Neuron (in vitro differentiated cells): ENCODE data around the gene SPINK2.

Experiments
- H2AFZ ChIP-seq: one replicate; pipeline ENCODE4 v1.6.1; 2013; ENCODE audit warnings: low read depth, mild to moderate bottlenecking, inconsistent platforms, low read length, moderate library complexity
- H3K27me3 ChIP-seq: one replicate; pipeline ENCODE4 v1.6.1; 2013; ENCODE audit warnings: low read length; ENCODE audit not compliant: insufficient read depth
- H3K36me3 ChIP-seq: one replicate; pipeline ENCODE4 v1.6.1; 2013; ENCODE audit warnings: low read length; ENCODE audit not compliant: insufficient read depth
- H3K4me1 ChIP-seq: one replicate; pipeline ENCODE4 v1.6.1; 2013; ENCODE audit warnings: low read length; ENCODE audit not compliant: insufficient read depth
- H3K4me3 ChIP-seq: 2 replicates; pipeline ENCODE4 v1.5.1; 2013; ENCODE audit warnings: mild to moderate bottlenecking, low read length, moderate library complexity
- H3K9me3 ChIP-seq: one replicate; pipeline ENCODE4 v1.6.1; 2013; ENCODE audit warnings: low read length

SPINK2 gene

DNA sequence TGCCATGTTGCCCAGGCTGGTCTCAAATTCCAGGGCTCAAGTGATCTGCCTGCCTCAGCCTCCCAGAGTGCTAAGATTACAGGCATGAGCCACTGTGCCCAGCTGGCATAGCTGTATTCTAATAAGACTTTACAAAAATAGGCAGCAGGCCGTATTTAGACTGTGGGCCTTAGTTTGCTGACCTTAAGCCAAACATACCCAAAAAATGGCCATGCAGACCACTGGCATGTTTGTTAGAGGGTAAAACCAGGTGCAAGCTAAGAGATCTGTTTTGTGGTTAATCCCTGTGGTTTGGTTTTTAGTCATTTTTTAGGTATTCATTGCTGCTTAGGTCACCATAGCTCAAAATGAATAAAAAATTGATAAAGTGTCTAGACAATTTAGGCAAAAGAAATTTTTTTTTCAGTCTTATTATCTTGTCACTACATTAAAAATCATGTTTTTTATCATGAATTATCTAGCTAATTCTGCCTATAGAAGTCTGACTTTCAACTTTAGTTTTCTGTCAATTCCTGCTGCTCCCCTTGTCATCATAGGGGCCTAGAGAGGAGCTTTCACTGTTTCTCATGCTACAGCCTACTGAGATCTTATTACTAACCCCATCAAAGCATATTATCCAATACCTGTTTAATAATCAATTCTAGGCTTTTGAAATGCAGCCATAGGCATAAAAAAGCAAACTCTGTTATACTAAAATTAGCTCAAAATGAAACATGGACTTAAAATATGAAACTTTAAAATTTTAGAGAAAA lies 7.5 kb upstream of the SPINK2 start:
- peaks cover 2% of the 10 kb centered on the region for H3K9me3 ChIP-seq
- H3K4me1 ChIP-seq = no peaks in the 10 kb centered on the region
- H2AFZ ChIP-seq = no peak overlapping the region
- H3K4me3 ChIP-seq = no peak overlapping the region
- no peaks in the 10 kb centered on the region for H3K36me3 ChIP-seq
- no peaks in the 10 kb centered on the region for H3K27me3 ChIP-seq

DNA sequence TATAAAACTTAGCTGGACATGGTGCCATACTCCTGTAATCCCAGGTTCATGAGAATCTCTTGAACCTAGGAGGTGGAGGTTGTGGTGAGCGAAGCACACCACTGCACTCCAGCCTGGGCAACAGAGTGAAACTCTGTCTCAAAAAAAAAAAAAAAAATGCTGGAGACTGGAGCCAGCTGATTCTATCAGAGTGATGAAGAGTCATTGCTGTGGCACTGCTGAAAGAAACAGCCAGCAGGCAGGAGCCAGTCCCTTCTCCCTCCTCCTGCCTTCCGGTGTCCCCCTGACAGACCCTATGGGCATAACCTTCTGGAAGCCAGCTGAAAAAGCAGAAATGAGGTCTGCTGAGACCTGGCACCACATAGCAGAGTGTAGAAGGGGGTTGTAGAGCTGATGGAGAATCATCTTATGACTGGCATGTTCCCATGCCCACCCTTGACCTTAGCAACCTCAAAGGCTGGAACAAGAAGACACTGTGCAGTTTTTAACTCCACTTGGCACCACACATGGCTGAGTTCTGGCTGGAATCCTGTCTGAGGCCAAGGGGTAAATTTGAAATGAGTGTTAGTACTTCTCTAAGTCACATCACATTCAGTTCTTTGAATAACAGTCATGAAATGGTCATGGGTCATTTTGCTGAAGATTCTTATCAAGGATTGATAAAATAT lies 2.6 kb upstream of the SPINK2 start:
- H3K4me1 ChIP-seq = no peaks in the 10 kb centered on the region
- no peaks in the 10 kb centered on the region for H3K36me3 ChIP-seq
- H3K27me3 ChIP-seq = peaks cover 35% of the 10 kb centered on the region
- H3K4me3 ChIP-seq = no peak overlapping the region
- H3K9me3 ChIP-seq = peaks cover 2% of the 10 kb centered on the region
- no peak overlapping the region for H2AFZ ChIP-seq

DNA sequence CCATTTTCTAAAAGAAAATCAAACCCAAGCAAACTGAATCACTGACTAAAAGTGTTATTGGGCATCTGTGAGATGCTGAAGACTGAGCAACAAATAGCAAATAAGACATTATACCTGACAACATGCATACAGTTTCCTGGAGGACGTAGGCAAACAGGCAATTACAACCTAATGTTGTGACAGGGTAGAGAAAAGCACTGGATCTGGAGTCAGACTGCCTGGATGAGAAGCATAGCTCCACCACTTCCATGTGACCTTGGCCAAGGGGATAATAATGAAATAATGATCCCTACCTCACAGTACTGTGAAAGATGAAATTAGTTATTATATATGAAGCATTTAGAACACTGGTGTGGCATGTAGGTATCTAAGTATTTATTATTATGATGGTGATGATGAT lies 2.7 kb downstream of the SPINK2 start:
- Histone ChIP-seq H3K4me1 (no peaks in the 10 kb centered on the region), H3K27me3 (peaks cover 39% of the 10 kb centered on the region), H2AFZ (no peak overlapping the region), H3K4me3 (no peak overlapping the region), H3K9me3 (no peaks in the 10 kb centered on the region), H3K36me3 (no peaks in the 10 kb centered on the region)

DNA sequence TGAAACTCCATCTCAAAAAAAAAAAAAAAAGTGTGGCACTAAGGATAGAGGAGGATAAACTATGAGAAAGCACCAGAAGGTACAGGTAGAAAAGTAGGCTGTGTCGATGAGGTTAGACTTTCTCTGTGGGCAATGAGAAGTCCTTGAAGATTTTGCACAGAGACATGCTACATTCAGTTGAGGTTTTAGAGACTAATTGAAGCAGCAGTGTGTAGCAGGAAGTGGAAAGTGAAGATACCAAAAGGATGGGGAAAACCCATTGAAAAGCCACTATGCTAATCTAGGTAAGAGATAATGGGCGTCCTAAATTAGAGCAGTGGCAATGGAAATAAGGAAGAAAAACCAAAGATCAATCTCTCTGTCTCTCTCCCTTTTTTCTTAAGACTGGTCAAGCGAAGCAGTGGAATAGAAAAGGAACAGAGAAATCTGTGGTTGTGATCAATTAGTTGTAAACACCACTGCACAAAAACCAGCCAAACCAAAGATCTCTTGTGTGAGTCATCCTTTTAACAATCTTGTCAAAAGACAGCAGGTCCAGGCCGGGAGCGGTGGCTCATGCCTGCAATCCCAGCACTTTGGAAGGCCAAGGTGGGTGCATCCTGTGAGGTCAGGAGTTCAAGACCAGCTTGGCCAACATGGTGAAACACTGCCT lies 3.5 kb downstream of the SPINK2 start:
- peaks cover 34% of the 10 kb centered on the region for H3K27me3 ChIP-seq
- H3K36me3 ChIP-seq = no peaks in the 10 kb centered on the region
- no peak overlapping the region for H3K4me3 ChIP-seq

GRCh38 chr4:56806666-56807065 lies 14.8 kb downstream of the SPINK2 start:
- Histone ChIP-seq H3K4me1 (no peaks in the 10 kb centered on the region), H3K36me3 (no peaks in the 10 kb centered on the region), H3K27me3 (no peaks in the 10 kb centered on the region), H3K4me3 (no peak overlapping the region), H3K9me3 (no peaks in the 10 kb centered on the region), H2AFZ (no peak overlapping the region)

More for the DNA sequence above, 3.5 kb downstream of the SPINK2 start:
- Histone ChIP-seq H3K9me3 (no peaks in the 10 kb centered on the region), H3K4me1 (no peaks in the 10 kb centered on the region), H2AFZ (no peak overlapping the region)

DNA sequence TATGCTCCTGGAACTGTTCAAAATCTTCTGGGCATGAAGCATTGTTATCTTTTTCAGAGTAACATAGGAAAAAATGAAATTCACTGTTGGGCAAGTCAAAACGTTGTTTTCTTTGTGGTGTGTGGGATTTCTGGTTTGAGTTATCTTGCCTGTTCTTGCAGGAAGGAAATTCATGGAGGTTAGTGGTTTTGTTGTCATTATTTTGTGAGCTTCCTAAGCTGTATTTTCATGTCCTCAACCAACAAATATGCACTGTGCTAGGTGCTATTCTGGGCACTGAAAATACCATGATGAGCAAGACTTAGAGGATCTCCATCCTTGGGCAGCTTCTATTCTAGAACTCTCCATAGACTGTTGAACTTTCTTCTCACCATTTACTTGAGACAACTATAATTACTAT lies 16.9 kb downstream of the SPINK2 start:
- H2AFZ ChIP-seq = no peak overlapping the region
- H3K4me1 ChIP-seq = peaks cover 4% of the 10 kb centered on the region
- H3K27me3 ChIP-seq = no peaks in the 10 kb centered on the region
- H3K4me3 ChIP-seq = no peak overlapping the region
- H3K36me3 ChIP-seq = no peaks in the 10 kb centered on the region
- H3K9me3 ChIP-seq = no peaks in the 10 kb centered on the region

- no peaks in the 10 kb centered on the region for H3K9me3 ChIP-seq
- H3K36me3 ChIP-seq = no peaks in the 10 kb centered on the region
- H3K4me1 ChIP-seq = peaks cover 4% of the 10 kb centered on the region
- H3K4me3 ChIP-seq = no peak overlapping the region
- H2AFZ ChIP-seq = no peak overlapping the region
- H3K27me3 ChIP-seq = no peaks in the 10 kb centered on the region
Measured at GRCh38 chr4:56803471-56803870, 18.0 kb downstream of the SPINK2 start.

DNA sequence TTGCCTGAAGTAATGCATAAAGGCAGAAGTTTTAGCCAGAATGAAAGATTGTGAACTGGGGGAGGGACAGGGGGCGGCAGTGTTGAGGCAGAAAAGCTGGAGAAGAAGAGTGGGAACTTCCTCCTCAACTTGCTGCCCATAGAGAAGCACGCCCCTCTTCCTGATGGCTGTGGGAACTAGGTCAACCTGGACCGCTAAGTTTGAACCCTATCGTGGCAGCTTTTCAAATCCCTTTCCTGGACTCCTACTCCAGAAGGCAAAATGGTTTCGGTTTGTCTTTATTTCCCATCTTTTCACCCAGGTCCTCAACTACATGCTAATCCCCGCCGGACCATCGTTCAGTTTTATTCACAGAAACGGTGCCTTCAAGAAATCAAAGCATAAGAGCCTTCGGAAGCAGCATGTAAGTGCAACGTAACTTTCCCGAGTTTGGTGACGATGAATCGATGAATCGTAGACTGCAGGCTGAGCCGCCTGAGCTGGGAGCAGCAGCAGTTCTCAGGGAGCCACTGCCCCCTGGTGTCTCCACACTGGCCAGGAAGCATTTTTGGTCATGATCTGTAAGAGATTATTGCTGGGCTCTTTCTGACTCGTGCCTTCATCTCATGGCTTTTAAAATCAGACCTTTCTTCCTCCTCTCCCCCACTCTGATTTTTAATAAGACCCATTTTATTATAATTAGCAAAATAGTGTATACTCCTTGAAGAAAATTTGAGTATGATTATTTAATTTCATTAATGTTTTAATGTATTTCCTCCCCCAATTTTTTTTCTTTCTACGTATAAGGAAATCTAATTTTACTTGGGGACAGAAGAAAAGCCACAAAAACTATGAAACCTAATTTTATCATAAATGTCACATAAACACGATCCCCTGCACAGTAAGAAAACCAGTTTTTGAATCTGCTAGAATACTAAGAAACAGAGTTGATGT lies 21.4 kb downstream of the SPINK2 start:
- Histone ChIP-seq H3K9me3 (no peaks in the 10 kb centered on the region), H3K27me3 (no peaks in the 10 kb centered on the region), H3K4me1 (peaks cover 4% of the 10 kb centered on the region), H2AFZ (peak overlapping the region; percentile 83), H3K4me3 (peak overlapping the region; percentile 57), H3K36me3 (no peaks in the 10 kb centered on the region)

DNA sequence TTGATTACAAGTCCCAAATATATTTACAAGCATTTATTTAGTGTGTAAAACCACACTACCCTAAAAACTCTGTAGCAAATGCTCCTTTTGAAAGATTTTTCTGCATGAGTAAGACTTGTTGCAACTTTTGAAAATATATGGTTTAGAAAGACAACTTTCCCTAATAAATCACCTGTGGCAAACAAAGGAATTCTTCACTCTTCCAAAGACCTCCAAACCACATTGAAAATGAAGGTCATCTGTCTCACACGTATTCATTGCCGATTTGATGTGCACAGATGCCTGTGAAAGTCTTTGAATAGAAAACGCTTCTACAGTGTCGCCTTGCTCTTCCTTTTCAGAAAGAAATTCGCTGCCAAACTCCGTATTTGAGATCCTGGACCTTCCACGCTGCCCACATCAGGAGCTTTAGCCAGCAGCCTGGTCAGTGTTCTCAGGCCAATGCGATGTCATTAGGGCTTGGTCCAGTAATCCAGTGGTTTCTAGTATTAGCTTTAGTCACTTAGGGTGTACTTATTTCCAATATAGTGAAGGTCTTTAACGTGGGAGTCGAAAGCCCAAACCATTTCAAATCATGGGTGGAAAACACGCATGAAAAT lies 22.2 kb downstream of the SPINK2 start:
- no peaks in the 10 kb centered on the region for H3K9me3 ChIP-seq
- no peaks in the 10 kb centered on the region for H3K36me3 ChIP-seq
- H3K4me1 ChIP-seq = peaks cover 4% of the 10 kb centered on the region
- peak overlapping the region; percentile 83 for H2AFZ ChIP-seq
- peak overlapping the region; percentile 57 for H3K4me3 ChIP-seq
- H3K27me3 ChIP-seq = no peaks in the 10 kb centered on the region

GRCh38 chr4:56796211-56796610 lies 25.3 kb downstream of the SPINK2 start:
- Histone ChIP-seq H3K9me3 (no peaks in the 10 kb centered on the region), H3K36me3 (no peaks in the 10 kb centered on the region)

GRCh38 chr4:56791316-56791715 lies 30.2 kb downstream of the SPINK2 start:
- Histone ChIP-seq H3K4me3 (no peak overlapping the region), H2AFZ (no peak overlapping the region), H3K4me1 (no peaks in the 10 kb centered on the region), H3K36me3 (no peaks in the 10 kb centered on the region), H3K9me3 (no peaks in the 10 kb centered on the region), H3K27me3 (peaks cover 9% of the 10 kb centered on the region)

More at GRCh38 chr4:56796211-56796610, 25.3 kb downstream of the SPINK2 start:
- peaks cover 4% of the 10 kb centered on the region for H3K4me1 ChIP-seq
- H3K27me3 ChIP-seq = no peaks in the 10 kb centered on the region
- H2AFZ ChIP-seq = no peak overlapping the region
- H3K4me3 ChIP-seq = no peak overlapping the region

DNA sequence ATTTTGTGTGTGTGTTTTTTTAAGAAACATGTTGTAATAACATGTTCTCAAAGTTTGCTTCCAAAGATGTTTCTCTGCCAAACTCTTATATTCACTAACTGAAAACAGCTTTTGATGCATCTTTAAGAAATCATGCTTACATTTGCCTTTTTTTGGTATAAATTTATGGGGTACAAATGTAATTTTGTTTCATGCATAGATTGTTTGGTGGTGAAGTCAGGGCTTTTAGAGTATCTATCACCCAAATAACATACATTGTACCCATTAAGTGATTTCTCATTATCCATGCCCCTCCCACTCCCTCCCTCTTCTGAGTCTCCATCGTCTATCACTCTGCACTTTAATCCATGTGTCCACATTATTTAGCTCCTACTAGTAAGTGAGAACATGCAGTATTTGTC lies 30.8 kb downstream of the SPINK2 start:
- peaks cover 9% of the 10 kb centered on the region for H3K27me3 ChIP-seq
- H3K9me3 ChIP-seq = no peaks in the 10 kb centered on the region
- H3K4me3 ChIP-seq = no peak overlapping the region
- no peaks in the 10 kb centered on the region for H3K36me3 ChIP-seq
- no peaks in the 10 kb centered on the region for H3K4me1 ChIP-seq
- no peak overlapping the region for H2AFZ ChIP-seq
